NK-92 (cell line): ENCODE measurements around the gene FER.
"Not testable (repeated sequence)": the region's sequence is repeated elsewhere in the genome, so short reads cannot be mapped to it uniquely, and the experiment has no call there.

Experiments
- DNase-seq: peaks from one replicate; lab custom pipeline; 2025; ENCODE audit not compliant: unreplicated experiment; lab: John Stamatoyannopoulos, UW

The FER gene

GRCh38 chr5:109170629-109171350, 423.1 kb downstream of the FER start:
- DNase-seq: no peak

GRCh38 chr5:109171437-109172073, 423.9 kb downstream of the FER start:
- DNase-seq: not testable (repeated sequence)

- DNase-seq: no peak
Observed at GRCh38 chr5:109173036-109173794, 425.5 kb downstream of the FER start.

- DNase-seq: no peak
Observed at GRCh38 chr5:109177227-109177626, 429.5 kb downstream of the FER start.

- no peak for DNase-seq
Observed at GRCh38 chr5:109177782-109178181, 430.1 kb downstream of the FER start.

- DNase-seq: no peak
Observed at GRCh38 chr5:109180668-109181067, 433.0 kb downstream of the FER start.

- DNase-seq: no peak
Observed at GRCh38 chr5:109186759-109187158, 439.1 kb downstream of the FER start.

GRCh38 chr5:109191153-109191558, 443.5 kb downstream of the FER start:
- DNase-seq: no peak

- DNase-seq: no peak
Observed at GRCh38 chr5:109192027-109192426, 444.3 kb downstream of the FER start.

- DNase-seq: no peak
Observed at GRCh38 chr5:109192555-109193281, 445.0 kb downstream of the FER start.

- no peak for DNase-seq
Observed at GRCh38 chr5:109195667-109196066, 448.0 kb downstream of the FER start.

GRCh38 chr5:109196087-109196822, 448.6 kb downstream of the FER start:
- no peak for DNase-seq

GRCh38 chr5:109196823-109197160, 449.1 kb downstream of the FER start:
- no peak for DNase-seq

- no peak for DNase-seq
Observed at GRCh38 chr5:109199289-109199688, 451.6 kb downstream of the FER start.

- no peak for DNase-seq
Observed at GRCh38 chr5:109199799-109200620, 452.3 kb downstream of the FER start.

GRCh38 chr5:109215040-109215439, 467.3 kb downstream of the FER start:
- DNase-seq: no peak

GRCh38 chr5:109218818-109219217, 471.1 kb downstream of the FER start:
- DNase-seq: no peak

- no peak for DNase-seq
Observed at GRCh38 chr5:109223531-109223930, 475.8 kb downstream of the FER start.

GRCh38 chr5:109224276-109224882, 476.7 kb downstream of the FER start:
- DNase-seq: no peak
